ENCODE results near the gene FAM76B.

Gene FAM76B

DNA sequence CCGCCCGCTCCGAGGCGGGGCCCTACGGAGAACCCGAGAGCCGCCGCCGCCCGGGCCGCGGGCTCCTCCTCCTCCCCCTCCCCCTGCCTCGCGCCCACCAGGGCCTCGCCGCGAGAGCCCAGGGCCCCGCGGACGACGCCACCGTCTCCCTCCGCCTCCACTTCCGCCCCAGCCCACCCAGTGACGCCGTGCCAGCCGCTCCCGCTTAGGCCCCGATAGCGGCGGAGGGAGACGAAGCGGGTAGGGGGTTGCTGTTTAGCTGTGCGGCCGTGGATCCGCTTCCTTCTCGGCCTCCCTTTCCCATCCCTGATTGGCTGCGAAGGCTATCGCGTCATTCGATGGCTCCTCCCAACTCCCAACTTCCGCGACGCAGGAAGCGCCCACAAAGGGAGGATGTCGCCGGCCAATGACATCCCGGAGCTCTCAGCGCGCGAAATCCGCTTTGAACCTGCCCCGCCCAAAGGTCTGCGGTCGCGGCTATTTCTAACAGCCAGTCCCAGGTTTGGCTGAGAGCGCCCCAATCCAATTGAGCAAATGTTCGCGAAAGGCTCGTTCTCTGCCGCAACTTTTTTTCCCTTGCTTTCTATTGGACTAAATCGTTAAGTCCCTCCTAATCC lies at the start of gene FAM76B:
FAM76B (minus strand) TSS at position 277 of the 617 bp plus-strand sequence. CDS start 304 bp downstream, outside the sequence.
- peaks cover 49% of the 10 kb centered on the region for H3K79me2 ChIP-seq (ENCODE audit: insufficient read depth, low read depth)
- H3K27ac ChIP-seq: peak within 1 kb of the TSS; percentile 99
- no peaks in the 10 kb centered on the region for H4K20me1 ChIP-seq (ENCODE audit: insufficient read depth)
- H3K4me2 ChIP-seq: peak within 1 kb of the TSS; percentile 88
- peaks cover 20% of the 10 kb centered on the region for H3K4me1 ChIP-seq (ENCODE audit: low read depth, poor library complexity, severe bottlenecking)
- no peaks in the 10 kb centered on the region for H3K27me3 ChIP-seq (ENCODE audit: insufficient read depth, low read depth)
- H3K9ac ChIP-seq: peak within 1 kb of the TSS; percentile 91
- TF ChIP-seq, protein P1, sequence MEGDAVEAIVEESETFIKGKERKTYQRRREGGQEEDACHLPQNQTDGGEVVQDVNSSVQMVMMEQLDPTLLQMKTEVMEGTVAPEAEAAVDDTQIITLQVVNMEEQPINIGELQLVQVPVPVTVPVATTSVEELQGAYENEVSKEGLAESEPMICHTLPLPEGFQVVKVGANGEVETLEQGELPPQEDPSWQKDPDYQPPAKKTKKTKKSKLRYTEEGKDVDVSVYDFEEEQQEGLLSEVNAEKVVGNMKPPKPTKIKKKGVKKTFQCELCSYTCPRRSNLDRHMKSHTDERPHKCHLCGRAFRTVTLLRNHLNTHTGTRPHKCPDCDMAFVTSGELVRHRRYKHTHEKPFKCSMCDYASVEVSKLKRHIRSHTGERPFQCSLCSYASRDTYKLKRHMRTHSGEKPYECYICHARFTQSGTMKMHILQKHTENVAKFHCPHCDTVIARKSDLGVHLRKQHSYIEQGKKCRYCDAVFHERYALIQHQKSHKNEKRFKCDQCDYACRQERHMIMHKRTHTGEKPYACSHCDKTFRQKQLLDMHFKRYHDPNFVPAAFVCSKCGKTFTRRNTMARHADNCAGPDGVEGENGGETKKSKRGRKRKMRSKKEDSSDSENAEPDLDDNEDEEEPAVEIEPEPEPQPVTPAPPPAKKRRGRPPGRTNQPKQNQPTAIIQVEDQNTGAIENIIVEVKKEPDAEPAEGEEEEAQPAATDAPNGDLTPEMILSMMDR (conservative IDR thresholded peaks at IDR 0.05; ENCODE audit: low read depth, low read length): no peak
- H3K36me3 ChIP-seq (ENCODE audit: insufficient read depth): peaks cover 4% of the 10 kb centered on the region; the same call in 1 of the 2 replicates
- H3K4me3 ChIP-seq (IDR thresholded peaks at IDR 0.05; ENCODE audit: insufficient read depth, low read depth, low read length): no peak within 1 kb of the TSS
- peak within 1 kb of the TSS; percentile 54 for H2AFZ ChIP-seq (ENCODE audit: low read depth)

DNA sequence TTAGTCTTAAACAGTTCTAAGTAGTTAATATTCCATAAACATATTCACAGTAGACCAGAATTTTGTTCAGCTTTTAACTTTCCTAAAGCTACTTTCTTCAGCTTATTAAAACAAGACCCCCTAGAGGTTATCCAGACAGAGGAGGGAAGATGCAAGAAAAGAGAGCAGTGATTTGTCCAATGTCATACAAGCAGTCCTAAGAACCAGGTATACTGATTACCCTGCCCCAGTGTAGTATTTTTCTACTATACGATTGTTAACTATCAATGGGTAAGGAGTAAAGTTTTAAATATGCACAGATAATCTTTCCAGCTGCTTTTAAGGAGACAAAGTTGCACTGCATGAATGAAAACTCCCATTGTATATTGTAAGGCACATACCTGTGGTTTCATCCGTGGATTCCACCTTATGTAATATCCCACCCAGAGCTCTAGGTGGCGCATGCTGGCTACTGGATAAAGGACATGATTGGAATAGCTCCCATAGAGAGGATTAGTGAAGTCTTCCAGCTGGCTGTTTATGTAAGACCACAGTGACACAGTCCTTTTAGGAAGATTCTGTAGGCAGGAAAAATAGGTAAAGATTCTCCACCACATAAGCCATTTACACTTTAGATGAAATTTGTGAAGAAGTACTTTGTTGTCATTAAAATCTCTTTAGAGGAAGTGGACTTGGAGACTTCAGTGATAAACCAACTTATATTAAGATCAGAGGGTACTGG lies 46.3 kb upstream of the FAM76B start:
- H2AFZ ChIP-seq (ENCODE audit: low read depth): no peak overlapping the region
- no peak overlapping the region for H3K4me2 ChIP-seq
- no peaks in the 10 kb centered on the region for H4K20me1 ChIP-seq (ENCODE audit: insufficient read depth)
- TF ChIP-seq, protein P1 (conservative IDR thresholded peaks at IDR 0.05; ENCODE audit: low read depth, low read length): peak; percentile 82
- no peak overlapping the region for H3K4me3 ChIP-seq (IDR thresholded peaks at IDR 0.05; ENCODE audit: insufficient read depth, low read depth, low read length)
- no peaks in the 10 kb centered on the region for H3K36me3 ChIP-seq (ENCODE audit: insufficient read depth)
- H3K4me1 ChIP-seq (ENCODE audit: low read depth, poor library complexity, severe bottlenecking): peaks cover 5% of the 10 kb centered on the region
- no peak overlapping the region for H3K27ac ChIP-seq
- no peaks in the 10 kb centered on the region for H3K27me3 ChIP-seq (ENCODE audit: insufficient read depth, low read depth)
- no peak overlapping the region for H3K9ac ChIP-seq
- H3K79me2 ChIP-seq (ENCODE audit: insufficient read depth, low read depth): no peaks in the 10 kb centered on the region

DNA sequence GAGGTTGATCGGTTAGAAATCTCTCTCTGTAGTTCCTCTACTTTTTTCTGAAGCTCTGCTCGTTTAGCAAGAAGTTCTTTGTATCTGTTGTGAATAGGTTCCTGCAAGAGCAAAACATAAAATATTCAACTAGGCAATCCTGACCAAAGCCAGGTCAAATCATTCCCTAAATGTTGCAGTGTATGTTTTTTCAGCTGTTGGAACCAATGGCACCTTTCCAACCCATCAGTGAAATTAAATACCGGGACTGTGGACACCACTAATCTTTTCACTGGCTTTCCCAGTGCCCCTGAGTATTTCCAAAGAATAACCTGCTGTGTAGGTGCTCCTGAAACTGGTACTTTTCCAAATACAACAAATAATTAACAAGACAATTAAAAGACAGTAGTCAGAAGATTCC lies 45.8 kb upstream of the FAM76B start:
- no peaks in the 10 kb centered on the region for H4K20me1 ChIP-seq (ENCODE audit: insufficient read depth)
- no peak overlapping the region for H3K4me3 ChIP-seq (IDR thresholded peaks at IDR 0.05; ENCODE audit: insufficient read depth, low read depth, low read length)
- no peaks in the 10 kb centered on the region for H3K79me2 ChIP-seq (ENCODE audit: insufficient read depth, low read depth)
- peaks cover 5% of the 10 kb centered on the region for H3K4me1 ChIP-seq (ENCODE audit: low read depth, poor library complexity, severe bottlenecking)
- no peak overlapping the region for H2AFZ ChIP-seq (ENCODE audit: low read depth)
- no peak overlapping the region for H3K9ac ChIP-seq
- no peaks in the 10 kb centered on the region for H3K27me3 ChIP-seq (ENCODE audit: insufficient read depth, low read depth)
- H3K4me2 ChIP-seq: no peak overlapping the region
- TF ChIP-seq, protein P1 (conservative IDR thresholded peaks at IDR 0.05; ENCODE audit: low read depth, low read length): no peak
- no peak overlapping the region for H3K27ac ChIP-seq
- H3K36me3 ChIP-seq (ENCODE audit: insufficient read depth): no peaks in the 10 kb centered on the region

DNA sequence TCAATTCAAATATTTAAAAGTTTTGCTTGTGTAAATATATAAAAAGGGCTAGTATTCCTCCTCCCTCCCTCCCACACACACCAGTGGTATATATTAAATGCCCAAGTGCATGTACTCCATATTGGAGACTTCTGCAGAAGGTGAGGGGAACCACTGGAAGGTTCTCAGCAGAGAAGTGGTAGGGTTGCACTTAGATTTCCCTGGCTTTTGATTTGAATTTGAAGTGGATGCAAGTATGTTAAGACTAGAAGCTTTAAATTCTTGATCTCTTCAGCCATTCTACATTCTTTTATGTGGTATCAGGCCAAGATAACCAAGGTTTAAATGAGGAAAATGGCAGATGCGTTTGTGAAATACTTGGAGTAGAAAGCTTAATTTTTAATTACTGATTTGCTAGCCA lies 43.8 kb upstream of the FAM76B start:
- no peaks in the 10 kb centered on the region for H4K20me1 ChIP-seq (ENCODE audit: insufficient read depth)
- H3K4me3 ChIP-seq (IDR thresholded peaks at IDR 0.05; ENCODE audit: insufficient read depth, low read depth, low read length): no peak overlapping the region
- no peaks in the 10 kb centered on the region for H3K36me3 ChIP-seq (ENCODE audit: insufficient read depth)
- H3K79me2 ChIP-seq (ENCODE audit: insufficient read depth, low read depth): no peaks in the 10 kb centered on the region
- TF ChIP-seq, protein P1 (conservative IDR thresholded peaks at IDR 0.05; ENCODE audit: low read depth, low read length): no peak
- H3K27me3 ChIP-seq (ENCODE audit: insufficient read depth, low read depth): no peaks in the 10 kb centered on the region
- no peak overlapping the region for H3K4me2 ChIP-seq
- H2AFZ ChIP-seq (ENCODE audit: low read depth): no peak overlapping the region
- peaks cover 5% of the 10 kb centered on the region for H3K4me1 ChIP-seq (ENCODE audit: low read depth, poor library complexity, severe bottlenecking)
- H3K27ac ChIP-seq: no peak overlapping the region
- H3K9ac ChIP-seq: no peak overlapping the region
